Esophagus squamous epithelium (tissue), 4 donors: Measurements from ENCODE around the gene LIN7B.

Experiments used
- POLR2A ChIP-seq, 4 donors: fragments of 450-650 bp; IDR thresholded peaks; one replicate each; pipeline ENCODE4 v1.6.1; 2017; ENCODE audit warnings: antibody characterized with exemption in 4 of 4, mild to moderate bottlenecking in 4 of 4, moderate library complexity in 3 of 4
- TF ChIP-seq, protein P1 (sequence below), 6 experiments: fragments of 450-650 bp in 4 of 6; fragments of 200-600 bp in 2 of 6; sonication (generic) in 2 of 6; IDR thresholded peaks; one replicate each; pipeline ENCODE4 v1.5.1; 2016 to 2019; ENCODE audit warnings: antibody characterized with exemption in 6 of 6, mild to moderate bottlenecking in 4 of 6, moderate library complexity in 4 of 6

DNA sequence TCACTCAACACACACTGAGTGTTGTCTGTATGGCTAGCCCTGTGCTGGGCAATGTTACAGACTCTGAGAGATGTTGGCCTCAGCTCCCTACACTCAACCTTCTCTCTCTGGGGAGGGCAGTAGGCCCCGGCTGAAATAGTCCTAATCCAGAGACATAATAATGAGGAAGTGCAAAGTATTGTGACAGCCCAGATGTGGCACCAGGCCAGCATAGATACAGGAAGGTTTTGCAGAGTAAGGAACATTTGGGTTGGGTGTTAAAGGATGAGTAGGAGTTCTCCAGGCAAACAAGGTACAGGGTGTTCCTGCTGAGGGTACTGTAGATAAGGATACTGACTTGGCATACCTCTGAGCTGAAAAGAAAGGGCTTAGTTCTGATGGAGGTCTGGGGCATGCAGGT, 2.4 kb downstream of the LIN7B start:
- TF ChIP-seq, protein P1, sequence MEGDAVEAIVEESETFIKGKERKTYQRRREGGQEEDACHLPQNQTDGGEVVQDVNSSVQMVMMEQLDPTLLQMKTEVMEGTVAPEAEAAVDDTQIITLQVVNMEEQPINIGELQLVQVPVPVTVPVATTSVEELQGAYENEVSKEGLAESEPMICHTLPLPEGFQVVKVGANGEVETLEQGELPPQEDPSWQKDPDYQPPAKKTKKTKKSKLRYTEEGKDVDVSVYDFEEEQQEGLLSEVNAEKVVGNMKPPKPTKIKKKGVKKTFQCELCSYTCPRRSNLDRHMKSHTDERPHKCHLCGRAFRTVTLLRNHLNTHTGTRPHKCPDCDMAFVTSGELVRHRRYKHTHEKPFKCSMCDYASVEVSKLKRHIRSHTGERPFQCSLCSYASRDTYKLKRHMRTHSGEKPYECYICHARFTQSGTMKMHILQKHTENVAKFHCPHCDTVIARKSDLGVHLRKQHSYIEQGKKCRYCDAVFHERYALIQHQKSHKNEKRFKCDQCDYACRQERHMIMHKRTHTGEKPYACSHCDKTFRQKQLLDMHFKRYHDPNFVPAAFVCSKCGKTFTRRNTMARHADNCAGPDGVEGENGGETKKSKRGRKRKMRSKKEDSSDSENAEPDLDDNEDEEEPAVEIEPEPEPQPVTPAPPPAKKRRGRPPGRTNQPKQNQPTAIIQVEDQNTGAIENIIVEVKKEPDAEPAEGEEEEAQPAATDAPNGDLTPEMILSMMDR (IDR thresholded peaks at IDR 0.05), result no peak
- TF ChIP-seq POLR2A (IDR thresholded peaks at IDR 0.05), result no peak
